HepG2 (cell line): ENCODE measurements around the gene SERAC1. TPM values are rescaled to one million over a fixed set of nuclear protein-coding genes. Genes with fewer than 3 reads are reported as not detected.

Source experiments
- ATAC-seq: fragments of 200-7000 bp; cut with Tn5 transposase; 3 replicates; pipeline ENCODE4 v1.9.1; 2020; ENCODE audit warnings: mild to moderate bottlenecking, moderate library complexity
- BruUV-seq: library from RNA; stranded (reverse); fragments of 400-500 nt; replicated peaks from 2 replicates; lab custom pipeline; 2021; lab: Mats Ljungman, UMichigan
- CTCF ChIA-PET: fragments of 300-600 bp; formaldehyde crosslinking; extraction: SDS; loops from one replicate; lab custom pipeline; 2021; ENCODE audit warnings: low total read pairs, inconsistent platforms, low intra/inter-chr PET ratio; lab: Yijun Ruan, JAX
- POLR2A ChIA-PET: fragments of 350-600 bp; sonication (Branson Sonifier 250); formaldehyde crosslinking; loops from one replicate; lab custom pipeline; 2020; ENCODE audit warnings: antibody characterized with exemption, inconsistent platforms; lab: Yijun Ruan, JAX
- DNase-seq: peaks from one replicate; pipeline ENCODE4 v3.0.0-alpha.2; 2015; ENCODE audit warnings: low spot score
- FAIRE-seq: peaks from 3 replicates; lab custom pipeline; 2011; peaks lifted over from hg19 to GRCh38; lab: Jason Lieb, UNC
- H2AFZ ChIP-seq: one replicate; pipeline ENCODE4 v1.6.1; 2011; ENCODE audit warnings: low read length, inconsistent platforms
- H3K27ac ChIP-seq: fragments of 300-600 bp; 3 replicates; pipeline ENCODE4 v1.8.0; 2011; ENCODE audit warnings: mixed run types, mild to moderate bottlenecking, mixed read lengths, low read length, inconsistent platforms; ENCODE audit not compliant: insufficient read depth; ENCODE audit errors: extremely low read length
- H3K27me3 ChIP-seq, 2 experiments: fragments of 200-600 bp in 1 of 2; 2 replicates in 1 of 2; 3 replicates in 1 of 2; pipeline versions ENCODE4 v1.6.0 to v1.8.0; 2011; ENCODE audit warnings: low read length in 2 of 2, mild to moderate bottlenecking in 2 of 2, moderate library complexity in 2 of 2, inconsistent platforms in 1 of 2; ENCODE audit not compliant: insufficient read depth in 2 of 2, control insufficient read depth in 1 of 2
- H3K36me3 ChIP-seq, 2 experiments: fragments of 200-600 bp in 1 of 2; replicated peaks in 1 of 2; 2 replicates in 1 of 2; 3 replicates in 1 of 2; pipeline versions ENCODE4 v1.5.1 to v1.8.0; 2011; ENCODE audit warnings: low read length in 2 of 2, inconsistent platforms in 1 of 2; ENCODE audit not compliant: insufficient read depth in 2 of 2, control insufficient read depth in 1 of 2
- H3K4me1 ChIP-seq: 2 replicates; pipeline ENCODE4 v1.5.1; 2012; ENCODE audit warnings: low read length, inconsistent platforms; ENCODE audit not compliant: insufficient read depth
- H3K4me2 ChIP-seq: 2 replicates; pipeline ENCODE4 v1.6.0; 2011; ENCODE audit warnings: low read depth, low read length, inconsistent platforms
- H3K4me3 ChIP-seq, 3 experiments: fragments of 200-600 bp in 1 of 3; sonication (generic), shearing (Covaris generic) in 1 of 3; replicated peaks in 1 of 3; 2 replicates each; pipeline ENCODE4 v1.5.1; 2011 to 2016; ENCODE audit warnings: low read length in 3 of 3, inconsistent platforms in 2 of 3, low read depth in 2 of 3, mild to moderate bottlenecking in 2 of 3, control low read depth in 1 of 3, mixed read lengths in 1 of 3; ENCODE audit not compliant: insufficient read depth in 1 of 3
- H3K79me2 ChIP-seq: one replicate; pipeline ENCODE4 v1.6.1; 2011; ENCODE audit warnings: low read length, inconsistent platforms; ENCODE audit not compliant: insufficient read depth
- H3K9ac ChIP-seq: 2 replicates; pipeline ENCODE4 v1.6.0; 2011; ENCODE audit warnings: mild to moderate bottlenecking, low read depth, low read length, inconsistent platforms; ENCODE audit not compliant: insufficient read depth
- H3K9me3 ChIP-seq: 2 replicates; pipeline ENCODE4 v1.5.1; 2012; ENCODE audit warnings: mild to moderate bottlenecking, low read length
- H4K20me1 ChIP-seq: 2 replicates; pipeline ENCODE4 v1.6.0; 2011; ENCODE audit warnings: inconsistent platforms, mild to moderate bottlenecking, low read length, moderate library complexity; ENCODE audit not compliant: insufficient read depth
- EZH2 ChIP-seq: conservative IDR thresholded peaks from 2 replicates; pipeline ENCODE4 v1.6.1; 2012; ENCODE audit warnings: mild to moderate bottlenecking, low read depth, low read length, moderate library complexity
- NFIC ChIP-seq: IDR thresholded peaks from 2 replicates; pipeline ENCODE4 v1.6.1; 2012; ENCODE audit warnings: mild to moderate bottlenecking, low read length, inconsistent platforms
- PHF21A ChIP-seq: sonication (generic); formaldehyde crosslinking; IDR thresholded peaks from 2 replicates; pipeline ENCODE4 v1.5.0; 2020; ENCODE audit warnings: mild to moderate bottlenecking, missing genetic modification reagents
- RBM39 ChIP-seq: fragments of 200-400 bp; formaldehyde crosslinking; IDR thresholded peaks from one replicate; pipeline ENCODE4 v1.6.1; 2018; ENCODE audit warnings: antibody characterized with exemption, mild to moderate bottlenecking, low read depth, low read length; ENCODE audit not compliant: poor library complexity, severe bottlenecking
- SP1 ChIP-seq, 2 experiments: fragments of 450-650 bp in 1 of 2; sonication (generic) in 1 of 2; formaldehyde crosslinking in 1 of 2; IDR thresholded peaks; 2 replicates each; pipeline versions ENCODE4 v1.4.0 to v1.6.1; 2016 to 2020; ENCODE audit warnings: missing genetic modification reagents in 1 of 2
- SP140L ChIP-seq: sonication (generic); formaldehyde crosslinking; IDR thresholded peaks from 2 replicates; pipeline ENCODE4 v1.4.0; 2020; ENCODE audit warnings: missing genetic modification reagents, borderline replicate concordance
- ZFP82 ChIP-seq: sonication (generic); formaldehyde crosslinking; IDR thresholded peaks from 2 replicates; pipeline ENCODE4 v1.5.1; 2020; ENCODE audit warnings: mild to moderate bottlenecking, missing genetic modification reagents, borderline replicate concordance
- ZMAT3 ChIP-seq: sonication (generic); formaldehyde crosslinking; conservative IDR thresholded peaks from 2 replicates; pipeline ENCODE4 v1.7.0; 2021; ENCODE audit warnings: missing genetic modification reagents
- ZNF350 ChIP-seq: sonication (generic); formaldehyde crosslinking; IDR thresholded peaks from 2 replicates; pipeline ENCODE4 v1.4.0; 2020; ENCODE audit warnings: mild to moderate bottlenecking, low read depth, missing genetic modification reagents, borderline replicate concordance
- WGBS: methylation state at CpG from one replicate; pipeline ENCODE4 v1.1.6; 2017; ENCODE audit warnings: low lambda C conversion rate; 5-methylcytosine and 5-hydroxymethylcytosine counted together
- in situ Hi-C: cut with HindIII; loops from 2 replicates; pipeline ENCODE4 v1.10.0; 2017; ENCODE audit warnings: low pct_unique_long_range_greater_than_20kb; ENCODE audit not compliant: extremely low pct_ligation_motif_present
- intact Hi-C: fragments of 100-400 bp; cut with micrococcal nuclease; formaldehyde crosslinking; loops from one replicate; pipeline ENCODE4 v1.10.0; 2022; ENCODE audit not compliant: unreplicated experiment
- polyA plus RNA-seq, 8 experiments: library from polyadenylated mRNA; depleted of rRNA in 3 of 8; stranded (reverse) in 7 of 8; unstranded in 1 of 8; fragments of >200 nt; fragmentation: Illumina TruSeq in 4 of 8; extraction: Trizol in 4 of 8; gene quantifications; 2 replicates each; pipeline versions ENCODE4 v1.2.1 to v1.2.3, GENCODE V29; 2011 to 2016; ENCODE audit warnings: low read depth in 4 of 8, missing spikeins in 1 of 8, mixed read lengths in 1 of 8; ENCODE audit not compliant: insufficient read depth in 1 of 8
- total RNA-seq, 5 experiments: library from RNA; depleted of rRNA; stranded (reverse); fragments of >200 nt; fragmentation: Illumina TruSeq; extraction: Trizol; gene quantifications; 2 replicates each; pipeline ENCODE4 v1.2.3, GENCODE V29; 2016; ENCODE audit warnings: low read depth in 1 of 5
- TF ChIP-seq, protein P1 (sequence below): sonication (generic); formaldehyde crosslinking; conservative IDR thresholded peaks from 2 replicates; pipeline ENCODE4 v1.8.0; 2022; ENCODE audit warnings: missing genetic modification reagents
- TF ChIP-seq, protein P2 (sequence below): sonication (generic); formaldehyde crosslinking; IDR thresholded peaks from 2 replicates; pipeline ENCODE4 v1.4.0; 2020; ENCODE audit warnings: missing genetic modification reagents, borderline replicate concordance
- TF ChIP-seq, protein P3 (sequence below): sonication (generic); formaldehyde crosslinking; IDR thresholded peaks from 2 replicates; pipeline ENCODE4 v1.8.0; 2022; ENCODE audit warnings: mild to moderate bottlenecking, missing genetic modification reagents, moderate library complexity
- TF ChIP-seq, protein P4 (sequence below): sonication (generic); formaldehyde crosslinking; IDR thresholded peaks from 2 replicates; pipeline ENCODE4 v1.8.0; 2022; ENCODE audit warnings: missing genetic modification reagents, mild to moderate bottlenecking, moderate library complexity, borderline replicate concordance
- TF ChIP-seq, protein P5 (sequence below): sonication (generic); formaldehyde crosslinking; IDR thresholded peaks from 2 replicates; pipeline ENCODE4 v1.4.0; 2020; ENCODE audit warnings: missing genetic modification reagents

The SERAC1 gene
- total and polyA plus RNA-seq, 2 of the 13 experiments (the other 11 are each of a cell fraction or from before 2014, with no cell fraction given) = 4.5 to 8.1 TPM

DNA sequence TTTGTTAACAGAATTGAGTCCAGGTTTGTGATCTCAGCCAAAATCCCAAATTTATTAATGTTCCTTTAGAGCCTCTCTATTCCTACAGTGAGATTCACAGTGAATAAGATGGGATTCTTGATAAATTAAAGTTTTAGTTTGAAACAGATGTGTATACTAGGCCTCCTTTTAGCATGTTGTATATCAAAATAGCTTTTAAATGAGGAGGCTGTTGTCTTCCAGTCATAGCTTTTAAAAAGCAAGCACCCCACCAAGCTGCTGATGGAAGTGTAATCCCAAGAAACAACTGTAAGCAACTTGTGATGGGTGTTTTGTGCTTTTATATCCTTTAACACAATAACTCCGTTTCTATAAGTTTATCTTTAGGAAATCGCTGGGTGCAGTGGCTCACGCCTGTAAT is 7.0 kb upstream of the SERAC1 start:
- 97% methylated on average over 3 of the region's 3 CpGs for WGBS
- Histone ChIP-seq H3K9ac (no peak overlapping the region), H3K27ac (no peak overlapping the region), H3K9me3 (no peaks in the 10 kb centered on the region), H3K4me1 (peaks cover 15% of the 10 kb centered on the region), H3K79me2 (no peaks in the 10 kb centered on the region), H3K4me3 (no peak overlapping the region), H4K20me1 (no peaks in the 10 kb centered on the region), H3K27me3 (no peaks in the 10 kb centered on the region), H3K36me3 (peaks cover 0 to 3% of the 10 kb centered on the region in 2 experiments; a peak in 2 of 5 replicates), H2AFZ (no peak overlapping the region), H3K4me2 (no peak overlapping the region)
- ChIA-PET POLR2A (no interaction called here), CTCF (no interaction called here)
- DNase-seq (no peak), ATAC-seq (no peak), FAIRE-seq (no peak)
- TF ChIP-seq ZNF350 (no peak), EZH2 (no peak), RBM39 (no peak), PHF21A (CRISPR knock-in tag) (no peak), SP1 (IDR thresholded peaks at IDR 0.05) (no peak), SP1 (CRISPR knock-in tag; IDR thresholded peaks at IDR 0.05) (no peak), ZFP82 (CRISPR knock-in tag) (no peak), NFIC (no peak), ZMAT3 (CRISPR knock-in tag) (no peak), SP140L (CRISPR knock-in tag) (no peak)
- TF ChIP-seq, protein P1, sequence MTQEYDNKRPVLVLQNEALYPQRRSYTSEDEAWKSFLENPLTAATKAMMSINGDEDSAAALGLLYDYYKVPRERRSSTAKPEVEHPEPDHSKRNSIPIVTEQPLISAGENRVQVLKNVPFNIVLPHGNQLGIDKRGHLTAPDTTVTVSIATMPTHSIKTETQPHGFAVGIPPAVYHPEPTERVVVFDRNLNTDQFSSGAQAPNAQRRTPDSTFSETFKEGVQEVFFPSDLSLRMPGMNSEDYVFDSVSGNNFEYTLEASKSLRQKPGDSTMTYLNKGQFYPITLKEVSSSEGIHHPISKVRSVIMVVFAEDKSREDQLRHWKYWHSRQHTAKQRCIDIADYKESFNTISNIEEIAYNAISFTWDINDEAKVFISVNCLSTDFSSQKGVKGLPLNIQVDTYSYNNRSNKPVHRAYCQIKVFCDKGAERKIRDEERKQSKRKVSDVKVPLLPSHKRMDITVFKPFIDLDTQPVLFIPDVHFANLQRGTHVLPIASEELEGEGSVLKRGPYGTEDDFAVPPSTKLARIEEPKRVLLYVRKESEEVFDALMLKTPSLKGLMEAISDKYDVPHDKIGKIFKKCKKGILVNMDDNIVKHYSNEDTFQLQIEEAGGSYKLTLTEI (CRISPR knock-in tag) = no peak
- TF ChIP-seq, protein P2, sequence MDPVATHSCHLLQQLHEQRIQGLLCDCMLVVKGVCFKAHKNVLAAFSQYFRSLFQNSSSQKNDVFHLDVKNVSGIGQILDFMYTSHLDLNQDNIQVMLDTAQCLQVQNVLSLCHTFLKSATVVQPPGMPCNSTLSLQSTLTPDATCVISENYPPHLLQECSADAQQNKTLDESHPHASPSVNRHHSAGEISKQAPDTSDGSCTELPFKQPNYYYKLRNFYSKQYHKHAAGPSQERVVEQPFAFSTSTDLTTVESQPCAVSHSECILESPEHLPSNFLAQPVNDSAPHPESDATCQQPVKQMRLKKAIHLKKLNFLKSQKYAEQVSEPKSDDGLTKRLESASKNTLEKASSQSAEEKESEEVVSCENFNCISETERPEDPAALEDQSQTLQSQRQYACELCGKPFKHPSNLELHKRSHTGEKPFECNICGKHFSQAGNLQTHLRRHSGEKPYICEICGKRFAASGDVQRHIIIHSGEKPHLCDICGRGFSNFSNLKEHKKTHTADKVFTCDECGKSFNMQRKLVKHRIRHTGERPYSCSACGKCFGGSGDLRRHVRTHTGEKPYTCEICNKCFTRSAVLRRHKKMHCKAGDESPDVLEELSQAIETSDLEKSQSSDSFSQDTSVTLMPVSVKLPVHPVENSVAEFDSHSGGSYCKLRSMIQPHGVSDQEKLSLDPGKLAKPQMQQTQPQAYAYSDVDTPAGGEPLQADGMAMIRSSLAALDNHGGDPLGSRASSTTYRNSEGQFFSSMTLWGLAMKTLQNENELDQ (CRISPR knock-in tag) = no peak
- TF ChIP-seq, protein P3, sequence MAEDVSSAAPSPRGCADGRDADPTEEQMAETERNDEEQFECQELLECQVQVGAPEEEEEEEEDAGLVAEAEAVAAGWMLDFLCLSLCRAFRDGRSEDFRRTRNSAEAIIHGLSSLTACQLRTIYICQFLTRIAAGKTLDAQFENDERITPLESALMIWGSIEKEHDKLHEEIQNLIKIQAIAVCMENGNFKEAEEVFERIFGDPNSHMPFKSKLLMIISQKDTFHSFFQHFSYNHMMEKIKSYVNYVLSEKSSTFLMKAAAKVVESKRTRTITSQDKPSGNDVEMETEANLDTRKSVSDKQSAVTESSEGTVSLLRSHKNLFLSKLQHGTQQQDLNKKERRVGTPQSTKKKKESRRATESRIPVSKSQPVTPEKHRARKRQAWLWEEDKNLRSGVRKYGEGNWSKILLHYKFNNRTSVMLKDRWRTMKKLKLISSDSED = no peak
- TF ChIP-seq, protein P4, sequence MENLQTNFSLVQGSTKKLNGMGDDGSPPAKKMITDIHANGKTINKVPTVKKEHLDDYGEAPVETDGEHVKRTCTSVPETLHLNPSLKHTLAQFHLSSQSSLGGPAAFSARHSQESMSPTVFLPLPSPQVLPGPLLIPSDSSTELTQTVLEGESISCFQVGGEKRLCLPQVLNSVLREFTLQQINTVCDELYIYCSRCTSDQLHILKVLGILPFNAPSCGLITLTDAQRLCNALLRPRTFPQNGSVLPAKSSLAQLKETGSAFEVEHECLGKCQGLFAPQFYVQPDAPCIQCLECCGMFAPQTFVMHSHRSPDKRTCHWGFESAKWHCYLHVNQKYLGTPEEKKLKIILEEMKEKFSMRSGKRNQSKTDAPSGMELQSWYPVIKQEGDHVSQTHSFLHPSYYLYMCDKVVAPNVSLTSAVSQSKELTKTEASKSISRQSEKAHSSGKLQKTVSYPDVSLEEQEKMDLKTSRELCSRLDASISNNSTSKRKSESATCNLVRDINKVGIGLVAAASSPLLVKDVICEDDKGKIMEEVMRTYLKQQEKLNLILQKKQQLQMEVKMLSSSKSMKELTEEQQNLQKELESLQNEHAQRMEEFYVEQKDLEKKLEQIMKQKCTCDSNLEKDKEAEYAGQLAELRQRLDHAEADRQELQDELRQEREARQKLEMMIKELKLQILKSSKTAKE = no peak
- TF ChIP-seq, protein P5, sequence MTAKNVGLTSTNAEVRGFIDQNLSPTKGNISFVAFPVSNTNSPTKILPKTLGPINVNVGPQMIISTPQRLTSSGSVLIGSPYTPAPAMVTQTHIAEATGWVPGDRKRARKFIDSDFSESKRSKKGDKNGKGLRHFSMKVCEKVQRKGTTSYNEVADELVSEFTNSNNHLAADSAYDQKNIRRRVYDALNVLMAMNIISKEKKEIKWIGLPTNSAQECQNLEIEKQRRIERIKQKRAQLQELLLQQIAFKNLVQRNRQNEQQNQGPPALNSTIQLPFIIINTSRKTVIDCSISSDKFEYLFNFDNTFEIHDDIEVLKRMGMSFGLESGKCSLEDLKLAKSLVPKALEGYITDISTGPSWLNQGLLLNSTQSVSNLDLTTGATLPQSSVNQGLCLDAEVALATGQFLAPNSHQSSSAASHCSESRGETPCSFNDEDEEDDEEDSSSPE (CRISPR knock-in tag) = no peak
- BruUV-seq = no TSS peak
- in situ Hi-C loops (no loop called here), intact Hi-C loops (no loop called here)
